ENCODE data around the gene PODNL1. TPM values are rescaled to one million over a fixed set of nuclear protein-coding genes. Genes with fewer than 3 reads are reported as not detected.

The PODNL1 gene
- total RNA-seq, 4 donors from 2014 or later = not detected

DNA sequence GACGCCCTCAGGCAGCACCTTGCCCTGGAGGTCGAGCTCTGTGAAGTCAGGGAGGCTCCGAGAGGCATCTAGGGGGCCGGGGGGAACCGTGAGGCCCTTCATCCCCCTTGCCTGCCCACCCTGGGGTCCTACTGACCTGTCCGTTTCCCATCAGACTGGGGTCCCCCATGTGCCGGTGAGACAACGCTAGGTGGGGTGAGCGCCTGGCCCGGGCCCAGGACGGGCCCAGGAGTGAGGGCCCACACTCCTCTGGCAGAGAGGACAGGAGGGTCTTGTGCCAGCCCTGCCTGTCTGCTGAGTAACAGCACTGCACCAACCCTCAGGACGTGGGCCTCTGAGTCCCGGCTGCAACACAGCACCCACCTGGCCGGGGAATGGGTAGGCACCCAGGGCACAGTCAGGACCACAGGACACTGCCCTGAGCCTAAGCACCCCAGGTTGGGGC lies 28.5 kb upstream of the PODNL1 start:
- TF ChIP-seq, protein P1, sequence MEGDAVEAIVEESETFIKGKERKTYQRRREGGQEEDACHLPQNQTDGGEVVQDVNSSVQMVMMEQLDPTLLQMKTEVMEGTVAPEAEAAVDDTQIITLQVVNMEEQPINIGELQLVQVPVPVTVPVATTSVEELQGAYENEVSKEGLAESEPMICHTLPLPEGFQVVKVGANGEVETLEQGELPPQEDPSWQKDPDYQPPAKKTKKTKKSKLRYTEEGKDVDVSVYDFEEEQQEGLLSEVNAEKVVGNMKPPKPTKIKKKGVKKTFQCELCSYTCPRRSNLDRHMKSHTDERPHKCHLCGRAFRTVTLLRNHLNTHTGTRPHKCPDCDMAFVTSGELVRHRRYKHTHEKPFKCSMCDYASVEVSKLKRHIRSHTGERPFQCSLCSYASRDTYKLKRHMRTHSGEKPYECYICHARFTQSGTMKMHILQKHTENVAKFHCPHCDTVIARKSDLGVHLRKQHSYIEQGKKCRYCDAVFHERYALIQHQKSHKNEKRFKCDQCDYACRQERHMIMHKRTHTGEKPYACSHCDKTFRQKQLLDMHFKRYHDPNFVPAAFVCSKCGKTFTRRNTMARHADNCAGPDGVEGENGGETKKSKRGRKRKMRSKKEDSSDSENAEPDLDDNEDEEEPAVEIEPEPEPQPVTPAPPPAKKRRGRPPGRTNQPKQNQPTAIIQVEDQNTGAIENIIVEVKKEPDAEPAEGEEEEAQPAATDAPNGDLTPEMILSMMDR (IDR thresholded peaks at IDR 0.05) = no peak
- no peak for ATAC-seq (ENCODE audit: low FRiP score)

DNA sequence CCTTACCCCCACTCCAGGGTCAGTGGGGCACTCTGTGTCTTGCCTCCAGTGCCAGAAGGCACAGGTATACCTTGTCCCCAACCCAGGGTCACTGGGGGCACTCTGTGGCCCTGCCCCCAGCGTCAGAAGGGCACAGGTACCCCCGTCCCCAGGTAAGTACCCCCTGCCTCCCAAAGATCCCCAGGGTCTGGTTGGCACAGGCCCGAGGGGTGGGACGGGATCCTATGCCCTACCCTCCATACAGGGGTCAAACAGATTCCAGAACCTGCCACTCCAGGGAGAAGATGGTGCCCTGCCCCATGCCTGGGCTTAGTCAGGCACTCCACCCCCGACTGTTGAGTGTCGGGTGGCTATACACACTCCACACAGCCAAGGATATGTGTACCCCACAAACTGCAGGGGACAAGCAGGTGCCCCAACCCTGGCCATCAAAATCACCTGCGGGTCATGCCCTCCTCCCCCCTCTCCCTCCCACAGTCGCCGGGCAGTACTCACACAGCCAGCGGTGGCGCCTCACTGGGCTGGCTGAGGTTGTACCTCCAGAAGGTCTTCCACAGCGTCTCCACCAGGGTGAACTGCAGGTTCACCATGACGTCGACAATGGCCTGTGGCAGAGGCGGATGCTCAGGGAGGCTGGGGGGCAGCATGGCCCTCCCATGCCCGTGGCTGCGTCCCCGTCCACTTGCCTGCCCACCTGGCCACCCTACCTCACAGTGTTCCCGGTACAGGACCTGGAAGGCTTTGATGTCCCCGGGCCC lies 27.9 kb upstream of the PODNL1 start:
- DNase-seq (ENCODE audit: low spot score) (no peak), ATAC-seq (ENCODE audit: low FRiP score) (no peak)
- TF ChIP-seq, protein P1 (IDR thresholded peaks at IDR 0.05) = no peak

More for the DNA sequence above, 28.5 kb upstream of the PODNL1 start:
- no peak for DNase-seq (ENCODE audit: low spot score)

DNA sequence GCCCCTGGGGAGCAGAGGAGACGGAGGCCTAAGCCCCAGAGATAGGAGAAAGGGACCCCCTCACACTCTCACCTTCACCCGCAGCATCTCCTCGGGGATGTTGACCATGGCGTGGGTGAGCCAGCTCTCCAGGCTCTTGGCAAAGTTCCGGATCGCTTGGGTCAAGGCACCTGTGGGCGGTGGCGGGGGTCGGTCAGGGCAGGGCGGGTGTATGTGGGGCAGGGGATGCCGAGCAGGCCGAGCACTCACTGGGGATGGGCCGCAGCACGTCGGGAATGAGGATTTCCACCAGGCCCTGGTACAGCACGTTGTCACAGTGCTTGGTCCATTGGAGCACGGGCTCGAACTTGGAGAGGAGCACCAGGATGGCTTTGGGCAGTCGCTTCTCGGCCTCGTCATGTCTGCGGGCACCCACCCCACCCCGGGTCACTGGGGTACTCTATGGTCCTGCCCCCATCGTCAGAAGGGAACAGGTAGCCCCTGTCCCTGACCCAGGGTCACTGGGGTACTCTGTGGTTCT lies 27.2 kb upstream of the PODNL1 start:
- ATAC-seq (ENCODE audit: low FRiP score) (no peak), DNase-seq (ENCODE audit: low spot score) (no peak)
- TF ChIP-seq, protein P1 (IDR thresholded peaks at IDR 0.05) = no peak

DNA sequence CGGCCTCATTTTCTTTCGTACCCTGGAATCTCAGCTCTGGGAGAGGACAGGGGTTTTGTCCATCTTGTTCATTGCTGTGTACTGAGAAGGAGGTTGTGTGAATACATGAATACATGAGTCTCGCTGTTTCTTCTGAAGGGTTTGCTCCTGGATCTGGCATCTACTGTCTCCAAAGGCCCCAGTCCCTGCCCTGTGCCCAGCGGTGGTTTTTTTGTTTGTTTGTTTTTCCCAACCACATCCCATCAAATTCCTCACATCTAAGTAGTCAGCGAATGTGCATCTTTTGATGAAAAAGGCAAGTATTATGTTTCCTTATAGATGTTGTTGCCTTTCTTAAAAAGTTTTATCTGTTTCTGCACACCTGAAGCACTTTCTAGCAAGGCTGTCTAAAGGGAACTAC lies 26.6 kb upstream of the PODNL1 start:
- DNase-seq (ENCODE audit: low spot score) (no peak), ATAC-seq (ENCODE audit: low FRiP score) (no peak)
- TF ChIP-seq, protein P1 (IDR thresholded peaks at IDR 0.05) = no peak

DNA sequence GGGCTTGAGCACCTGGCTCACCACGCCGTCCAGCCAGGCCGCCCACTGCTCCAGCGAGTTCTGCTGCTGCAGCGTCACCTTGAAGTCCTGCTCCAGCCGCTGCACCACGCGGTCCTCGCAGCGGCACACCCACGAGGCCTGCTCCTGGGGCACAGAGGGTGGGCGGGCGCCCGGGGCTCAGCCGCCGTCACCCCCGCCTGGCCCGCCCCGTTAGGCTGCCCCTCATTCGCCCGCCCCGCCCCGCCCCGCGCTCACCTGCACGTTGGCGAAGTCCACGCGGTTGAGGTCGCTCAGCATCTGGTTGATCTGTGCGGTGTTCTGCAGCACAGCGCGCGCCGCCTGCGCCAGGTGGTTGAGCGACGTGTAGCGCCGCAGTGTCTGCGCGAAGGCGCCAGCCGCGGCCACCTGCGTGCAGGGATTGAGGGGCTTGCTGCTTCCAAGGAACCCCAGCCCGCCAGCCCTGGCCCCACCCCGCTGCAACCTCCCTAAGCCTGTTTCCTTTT lies 25.4 kb upstream of the PODNL1 start:
- no peak for ATAC-seq (ENCODE audit: low FRiP score)
- TF ChIP-seq, protein P1 (IDR thresholded peaks at IDR 0.05) = no peak
- no peak for DNase-seq (ENCODE audit: low spot score)

DNA sequence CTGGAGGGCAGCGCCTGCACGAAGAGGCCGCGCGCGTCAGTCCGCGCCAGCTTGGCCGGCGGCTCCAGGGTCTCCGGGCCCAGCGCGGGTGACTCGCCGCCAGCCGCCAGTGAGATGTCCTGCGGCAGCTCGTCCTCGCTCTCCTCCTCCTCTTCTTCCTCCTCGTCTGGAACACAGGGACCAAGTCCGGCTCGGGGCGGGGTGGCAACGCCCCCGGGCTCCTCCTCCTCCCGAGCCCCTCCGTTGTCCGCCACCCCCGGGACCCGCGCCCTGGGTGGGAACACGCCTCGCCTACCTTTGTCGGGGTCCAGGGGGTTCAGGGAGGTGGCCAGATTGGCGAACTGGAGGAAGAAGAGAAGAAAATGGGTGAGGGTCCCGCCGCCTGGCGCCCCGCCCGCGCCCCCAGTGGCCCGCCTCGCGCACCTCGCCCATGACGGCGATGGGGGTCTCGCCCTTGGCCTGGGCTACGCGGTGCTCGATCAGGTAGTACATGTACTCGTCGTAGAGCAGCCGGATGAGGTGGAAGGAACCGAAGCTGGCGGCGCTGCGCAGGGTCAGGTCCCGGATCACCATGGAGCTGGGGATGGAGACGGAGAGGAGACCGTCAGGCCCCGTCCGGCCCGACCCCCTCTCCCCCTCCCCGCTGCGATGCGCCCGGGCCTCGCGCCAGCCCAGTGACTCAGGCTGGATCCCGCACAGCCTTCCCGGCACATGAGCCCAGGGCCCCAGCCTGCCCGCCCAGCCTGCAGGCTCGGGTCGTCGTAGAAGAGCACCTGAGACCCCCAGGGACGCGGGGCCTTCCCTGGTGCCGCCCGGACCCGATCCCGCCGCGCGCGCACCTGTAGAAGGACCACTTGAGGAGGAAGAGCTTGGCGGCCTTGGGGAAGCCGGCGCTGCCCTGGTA lies 24.7 kb upstream of the PODNL1 start:
- DNase-seq (ENCODE audit: low spot score) (no peak), ATAC-seq (ENCODE audit: low FRiP score) (peak; percentile 15)
- TF ChIP-seq, protein P1 (IDR thresholded peaks at IDR 0.05) = no peak

All from omental fat pad (tissue), 4 donors.